ENCODE measurements around the gene HOXC11. TPM values are rescaled to one million over a fixed set of nuclear protein-coding genes. Genes with fewer than 3 reads are reported as not detected.

The HOXC11 gene
- total RNA-seq, 1 donor from 2014 or later: not detected

DNA sequence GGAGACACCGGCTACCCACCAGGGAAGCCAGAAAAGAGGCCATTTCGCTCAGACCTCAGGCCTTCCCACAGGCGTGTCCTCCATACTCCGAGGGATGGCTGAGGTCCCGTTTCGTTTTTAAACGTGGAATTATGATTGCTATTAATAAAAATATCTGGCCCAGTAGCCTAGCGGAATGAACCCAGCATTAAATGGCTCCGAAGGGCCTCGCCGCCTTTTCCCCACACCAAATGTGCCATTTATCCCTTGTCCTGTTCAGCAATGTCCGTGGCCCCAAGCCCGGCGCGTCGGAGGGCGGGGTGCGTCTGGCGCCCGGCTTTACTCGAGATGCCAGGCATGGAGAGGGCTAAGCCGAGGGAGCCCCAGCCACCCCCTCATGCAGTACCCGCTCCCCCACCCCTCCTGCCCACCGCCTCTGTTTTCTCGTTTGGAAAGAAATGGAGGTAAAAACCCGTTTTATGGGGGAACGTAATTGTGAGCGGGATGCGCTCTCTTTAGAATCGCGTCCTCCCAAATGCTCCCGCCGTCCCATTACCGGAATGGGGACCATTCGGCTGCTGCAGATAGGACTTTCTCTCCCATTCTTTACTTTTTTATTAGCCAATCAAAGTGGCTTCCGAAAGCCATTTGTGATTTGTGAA is 41.6 kb downstream of the HOXC11 start:
- DNase-seq (ENCODE audit: low spot score): no peak
- Mint-ChIP-seq H3K4me1 (ENCODE audit: low read depth) (peaks cover 31% of the 10 kb centered on the region), H3K27ac (no peak overlapping the region), H3K9me3 (no peaks in the 10 kb centered on the region), H3K36me3 (ENCODE audit: low read depth) (no peaks in the 10 kb centered on the region), H3K27me3 (ENCODE audit: insufficient read depth) (peaks cover 69% of the 10 kb centered on the region), H3K4me3 (no peak overlapping the region)
- intact Hi-C loops (cut with micrococcal nuclease): no loop called here

DNA sequence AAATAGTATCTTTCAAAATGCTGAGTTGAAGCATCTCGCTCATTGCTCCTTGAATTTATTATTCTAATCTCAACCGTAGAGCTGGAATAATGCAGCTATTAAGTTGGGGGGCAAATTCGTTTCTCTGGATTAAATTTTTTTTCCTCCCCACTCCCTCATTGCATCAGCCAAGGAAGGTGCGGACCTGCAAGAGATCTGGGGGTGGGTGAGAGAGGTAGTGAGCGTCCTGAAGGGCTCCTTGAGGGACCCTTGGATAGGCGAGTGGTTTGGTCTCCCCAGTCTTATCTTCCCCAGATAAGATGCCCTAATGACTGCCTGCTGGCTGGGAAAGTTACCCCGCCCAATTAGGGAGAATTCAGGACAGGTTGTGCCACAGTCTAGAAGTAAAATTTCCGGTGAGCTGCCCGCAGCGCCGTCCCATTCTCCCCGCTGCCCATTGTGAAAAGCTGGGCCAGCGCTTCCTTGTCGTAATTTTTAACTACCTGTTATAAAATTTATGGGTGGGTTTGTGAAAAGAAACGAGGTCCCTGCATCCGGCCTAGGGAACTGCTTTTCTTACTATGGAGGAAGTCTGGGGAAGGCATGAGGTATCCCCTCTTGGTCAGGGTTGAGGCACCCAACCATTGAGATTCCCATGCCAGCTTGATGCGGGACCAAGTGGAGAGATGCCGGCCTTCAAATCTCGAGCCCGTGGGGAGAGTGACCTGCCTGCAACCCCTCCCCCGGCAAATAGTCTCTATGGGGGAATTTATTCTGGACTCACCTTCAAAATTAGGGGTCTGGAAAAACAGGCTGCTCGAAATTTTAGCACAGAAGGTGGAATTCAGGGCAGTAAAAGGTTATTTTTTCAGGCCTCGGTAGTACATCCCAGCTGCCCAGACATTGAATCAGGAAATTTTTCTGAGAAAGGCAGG is 42.3 kb downstream of the HOXC11 start:
- Mint-ChIP-seq H3K9me3 (no peaks in the 10 kb centered on the region), H3K27ac (peak overlapping the region; percentile 58), H3K27me3 (ENCODE audit: insufficient read depth) (peaks cover 70% of the 10 kb centered on the region), H3K4me1 (ENCODE audit: low read depth) (peaks cover 25% of the 10 kb centered on the region), H3K4me3 (no peak overlapping the region), H3K36me3 (ENCODE audit: low read depth) (no peaks in the 10 kb centered on the region)
- intact Hi-C loops (cut with micrococcal nuclease): no loop called here
- no peak for DNase-seq (ENCODE audit: low spot score)

DNA sequence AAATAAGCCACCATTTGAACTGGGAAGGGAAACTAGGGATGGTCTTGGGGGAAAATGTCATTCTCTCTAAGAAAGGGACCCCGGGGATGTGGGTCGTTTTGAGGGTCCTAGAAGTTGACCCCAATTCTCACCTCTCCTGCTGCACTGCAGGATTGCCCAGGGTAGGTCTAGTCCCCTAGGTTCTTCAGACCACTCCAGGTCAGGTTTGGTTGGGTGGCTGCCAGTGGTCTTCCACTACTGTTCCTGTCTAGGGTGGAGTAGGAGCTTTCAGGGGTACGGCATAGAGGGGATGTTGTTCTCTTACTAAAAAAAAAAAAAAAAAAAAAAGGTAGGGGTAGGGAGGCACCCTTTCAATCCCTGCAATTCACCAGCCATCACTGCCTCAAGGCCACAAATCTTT is 43.1 kb downstream of the HOXC11 start:
- H3K27ac Mint-ChIP-seq: no peak overlapping the region

DNA sequence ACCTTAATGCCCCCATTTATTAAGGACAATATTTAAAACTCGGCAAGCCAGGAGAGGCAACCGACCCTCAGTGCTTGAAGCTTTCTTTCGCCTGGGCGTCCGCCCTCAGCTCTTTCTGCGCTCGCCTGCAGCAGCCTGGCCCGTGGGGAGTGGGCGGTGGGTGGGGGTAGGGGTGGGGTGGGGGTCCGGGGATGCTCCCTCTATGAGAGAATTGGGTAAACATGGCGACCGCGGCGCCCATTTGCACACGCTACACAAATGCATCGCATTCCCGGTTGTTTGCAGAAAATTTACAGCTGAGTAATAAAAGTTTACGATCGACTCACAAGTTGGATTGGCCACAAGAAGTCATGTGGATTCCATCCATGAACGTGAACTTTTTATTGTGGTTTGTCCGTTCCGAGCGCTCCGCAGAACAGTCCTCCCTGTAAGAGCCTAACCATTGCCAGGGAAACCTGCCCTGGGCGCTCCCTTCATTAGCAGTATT is 43.6 kb downstream of the HOXC11 start:
- intact Hi-C loops (cut with micrococcal nuclease): no loop called here
- peaks cover 20% of the 10 kb centered on the region for H3K4me1 Mint-ChIP-seq (ENCODE audit: low read depth)
- no peaks in the 10 kb centered on the region for H3K9me3 Mint-ChIP-seq
- H3K27me3 Mint-ChIP-seq (ENCODE audit: insufficient read depth): peaks cover 71% of the 10 kb centered on the region
- H3K27ac Mint-ChIP-seq: no peak overlapping the region
- no peak for DNase-seq (ENCODE audit: low spot score)
- H3K36me3 Mint-ChIP-seq (ENCODE audit: low read depth): no peaks in the 10 kb centered on the region
- H3K4me3 Mint-ChIP-seq: no peak overlapping the region

More for the DNA sequence above, 43.1 kb downstream of the HOXC11 start:
- no peak overlapping the region for H3K4me3 Mint-ChIP-seq
- intact Hi-C loops (cut with micrococcal nuclease): no loop called here
- peaks cover 21% of the 10 kb centered on the region for H3K4me1 Mint-ChIP-seq (ENCODE audit: low read depth)
- peaks cover 71% of the 10 kb centered on the region for H3K27me3 Mint-ChIP-seq (ENCODE audit: insufficient read depth)
- no peak for DNase-seq (ENCODE audit: low spot score)
- no peaks in the 10 kb centered on the region for H3K9me3 Mint-ChIP-seq
- no peaks in the 10 kb centered on the region for H3K36me3 Mint-ChIP-seq (ENCODE audit: low read depth)

DNA sequence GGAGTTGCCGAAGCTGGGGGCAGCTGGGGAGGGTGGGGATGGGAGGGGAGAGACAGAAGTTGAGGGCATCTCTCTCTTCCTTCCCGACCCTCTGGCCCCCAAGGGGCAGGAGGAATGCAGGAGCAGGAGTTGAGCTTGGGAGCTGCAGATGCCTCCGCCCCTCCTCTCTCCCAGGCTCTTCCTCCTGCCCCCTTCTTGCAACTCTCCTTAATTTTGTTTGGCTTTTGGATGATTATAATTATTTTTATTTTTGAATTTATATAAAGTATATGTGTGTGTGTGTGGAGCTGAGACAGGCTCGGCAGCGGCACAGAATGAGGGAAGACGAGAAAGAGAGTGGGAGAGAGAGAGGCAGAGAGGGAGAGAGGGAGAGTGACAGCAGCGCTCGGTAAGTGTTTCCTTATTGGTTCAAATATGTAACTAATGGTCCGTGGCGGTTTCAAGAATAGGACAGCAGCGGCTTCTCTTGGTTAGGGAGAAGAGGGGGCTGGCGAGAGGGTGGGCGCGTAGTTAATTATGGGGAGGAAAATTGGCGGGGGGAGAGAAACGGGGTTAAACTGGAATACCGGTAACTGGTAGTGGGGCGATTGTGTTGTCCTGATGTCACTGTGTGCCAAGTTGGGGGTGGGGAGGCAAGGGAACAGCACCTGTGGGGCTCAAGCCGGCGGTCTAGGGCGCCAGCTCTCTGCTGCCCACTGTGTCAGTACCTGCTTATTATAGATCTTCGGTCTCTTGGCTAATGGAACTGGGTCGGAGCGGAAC is 44.3 kb downstream of the HOXC11 start:
- peaks cover 71% of the 10 kb centered on the region for H3K27me3 Mint-ChIP-seq (ENCODE audit: insufficient read depth)
- no peaks in the 10 kb centered on the region for H3K36me3 Mint-ChIP-seq (ENCODE audit: low read depth)
- H3K4me3 Mint-ChIP-seq: peak overlapping the region; percentile 82
- intact Hi-C loops (cut with micrococcal nuclease): loop anchor here (1.0 kb wide), 2 partner anchors 9 to 11 kb away; no protein-coding TSS in a partner anchor
- H3K9me3 Mint-ChIP-seq: no peaks in the 10 kb centered on the region
- peaks cover 21% of the 10 kb centered on the region for H3K4me1 Mint-ChIP-seq (ENCODE audit: low read depth)
- DNase-seq (ENCODE audit: low spot score): no peak
- peak overlapping the region; percentile 67 for H3K27ac Mint-ChIP-seq

DNA sequence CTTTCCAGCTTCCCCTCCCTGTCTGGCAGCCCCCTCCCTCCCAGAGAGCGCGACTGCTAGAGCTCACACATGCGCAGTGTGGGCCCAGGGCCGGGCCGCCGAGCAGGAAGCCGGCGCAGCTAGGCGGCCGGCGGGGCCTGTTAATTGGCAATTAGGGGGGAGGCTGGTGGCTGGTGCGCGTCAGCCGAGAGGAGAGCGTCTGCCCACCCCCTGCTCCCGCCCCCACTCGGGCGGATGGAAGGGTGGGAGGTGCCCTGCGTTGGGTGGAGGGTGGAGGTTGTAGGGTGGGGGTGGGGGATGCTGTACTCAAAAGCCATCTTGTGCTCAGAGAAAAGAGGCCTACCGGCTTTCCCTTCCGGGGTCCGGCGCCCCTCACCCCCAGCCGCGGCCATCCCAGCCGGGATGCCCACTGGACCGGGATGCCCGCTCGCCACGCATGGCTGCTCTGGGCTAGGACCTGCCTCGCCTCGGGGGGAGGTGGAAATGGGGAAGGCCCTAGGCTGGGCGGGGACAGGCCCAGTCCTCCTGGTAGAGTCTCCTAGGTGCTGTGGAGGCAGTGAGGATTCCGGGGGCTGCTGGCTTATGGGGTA is 45.0 kb downstream of the HOXC11 start:
- peak overlapping the region; percentile 67 for H3K27ac Mint-ChIP-seq
- no peaks in the 10 kb centered on the region for H3K36me3 Mint-ChIP-seq (ENCODE audit: low read depth)

DNA sequence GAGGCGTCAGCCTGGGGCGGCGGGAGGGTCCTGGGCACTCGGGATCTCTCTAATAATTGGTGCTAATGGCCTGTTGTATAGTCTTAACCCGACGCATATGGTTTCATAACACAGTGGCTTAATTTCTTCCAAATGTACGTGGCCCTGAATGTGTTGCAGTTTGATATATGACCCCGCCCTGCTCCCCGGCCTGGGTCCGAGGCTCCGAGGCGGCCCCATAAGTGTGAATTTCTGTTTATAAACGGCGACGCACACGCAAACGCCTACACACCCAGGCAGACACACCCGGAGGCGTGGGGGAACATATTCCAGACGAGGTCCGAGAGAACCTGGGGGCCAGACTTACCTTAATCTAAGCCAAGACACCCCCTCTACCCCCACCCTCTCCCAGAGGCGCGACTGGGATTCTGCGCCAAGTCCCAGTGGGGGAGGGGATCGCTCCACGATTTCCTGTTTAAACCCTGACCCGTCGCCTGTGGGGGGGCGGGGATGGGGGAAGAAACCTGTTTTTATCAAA is 45.6 kb downstream of the HOXC11 start:
- no peak for DNase-seq (ENCODE audit: low spot score)
- Mint-ChIP-seq H3K36me3 (ENCODE audit: low read depth) (no peaks in the 10 kb centered on the region), H3K4me1 (ENCODE audit: low read depth) (peaks cover 21% of the 10 kb centered on the region), H3K27me3 (ENCODE audit: insufficient read depth) (peaks cover 71% of the 10 kb centered on the region), H3K4me3 (peak overlapping the region; percentile 82), H3K27ac (no peak overlapping the region), H3K9me3 (no peaks in the 10 kb centered on the region)
- intact Hi-C loops (cut with micrococcal nuclease): loop anchor here (2.0 kb wide), 1 partner anchor 14 kb away; the partner anchor contains the start of gene HOXC5

More for the DNA sequence above, 45.0 kb downstream of the HOXC11 start:
- Mint-ChIP-seq H3K27me3 (ENCODE audit: insufficient read depth) (peaks cover 71% of the 10 kb centered on the region), H3K4me1 (ENCODE audit: low read depth) (peaks cover 21% of the 10 kb centered on the region), H3K4me3 (peak overlapping the region; percentile 82), H3K9me3 (no peaks in the 10 kb centered on the region)
- intact Hi-C loops (cut with micrococcal nuclease): loop anchor here (1.0 to 2.0 kb wide), 3 partner anchors 8 to 15 kb away; partner anchors contain the start of gene HOXC5
- DNase-seq (ENCODE audit: low spot score): peak; percentile 62

DNA sequence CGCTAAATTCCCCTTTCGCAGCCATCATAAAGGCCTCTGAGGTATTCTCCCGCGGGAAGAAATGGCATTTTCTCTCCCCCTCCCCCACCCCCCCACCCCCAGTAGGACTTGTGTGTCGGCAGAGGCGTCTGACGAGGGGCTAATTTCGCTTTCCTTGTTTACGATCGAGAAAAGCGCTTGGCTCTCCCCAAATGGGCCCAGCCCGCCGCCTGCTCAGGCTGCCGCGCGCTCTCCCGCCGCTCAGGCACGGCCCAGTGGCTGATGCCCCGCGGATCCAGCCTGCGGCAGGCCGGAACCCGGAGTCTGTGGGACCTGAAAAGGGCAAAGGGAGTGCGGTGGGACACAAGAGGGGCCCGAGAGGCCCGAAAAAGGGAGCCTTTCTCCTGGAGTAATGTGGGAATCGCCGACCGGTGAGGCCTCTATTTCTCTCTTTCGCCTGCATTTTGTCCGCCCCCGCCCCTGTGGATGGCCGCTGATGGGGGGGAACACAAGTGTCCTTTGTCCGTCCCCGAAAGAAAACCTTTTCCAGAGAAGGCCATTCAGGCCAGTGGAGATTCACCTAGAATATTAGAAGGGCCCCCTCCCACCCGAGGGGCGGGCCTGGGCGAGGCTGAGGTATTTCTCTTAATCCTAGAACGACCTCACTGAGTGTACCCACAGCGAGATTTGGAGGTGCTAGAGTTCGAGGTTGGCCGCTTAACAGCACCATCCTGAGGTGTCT is 46.3 kb downstream of the HOXC11 start:
- no peak for DNase-seq (ENCODE audit: low spot score)
- Mint-ChIP-seq H3K9me3 (no peaks in the 10 kb centered on the region), H3K27me3 (ENCODE audit: insufficient read depth) (peaks cover 71% of the 10 kb centered on the region), H3K4me3 (no peak overlapping the region), H3K36me3 (ENCODE audit: low read depth) (no peaks in the 10 kb centered on the region), H3K4me1 (ENCODE audit: low read depth) (peaks cover 21% of the 10 kb centered on the region), H3K27ac (no peak overlapping the region)
- intact Hi-C loops (cut with micrococcal nuclease): loop anchor here (2.0 kb wide), 1 partner anchor 14 kb away; the partner anchor contains the start of gene HOXC5

DNA sequence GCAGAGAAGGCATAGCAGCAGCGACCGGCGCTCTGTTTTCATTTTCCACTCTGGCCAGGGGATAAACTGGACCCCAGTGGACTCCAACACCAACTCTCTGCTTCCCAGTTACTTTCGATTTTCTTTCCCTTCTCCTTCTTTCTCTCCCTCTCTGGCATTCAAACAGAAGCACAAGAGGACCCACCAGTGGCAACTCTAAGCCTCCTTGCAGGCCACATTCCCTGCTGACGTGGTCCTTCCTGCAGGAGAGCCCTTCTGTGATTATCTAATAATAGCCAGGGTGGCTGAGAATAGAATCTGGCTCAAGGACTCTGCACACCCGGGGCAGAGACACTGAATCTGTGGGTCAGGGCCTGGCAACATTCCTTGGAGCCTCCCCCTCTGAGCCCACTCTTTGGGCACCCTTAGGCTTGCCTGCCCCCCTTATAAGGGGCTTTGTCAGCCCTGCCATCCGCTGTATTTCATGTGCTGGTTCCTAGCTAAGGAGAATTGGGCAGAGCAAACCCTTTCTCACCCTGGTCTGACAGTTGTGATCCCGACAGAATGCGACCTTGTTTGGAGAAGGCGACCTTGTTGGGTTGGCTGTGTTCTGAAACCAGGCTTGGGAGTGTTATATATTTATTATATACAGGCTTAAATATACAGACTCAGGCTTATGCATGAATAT is 47.1 kb downstream of the HOXC11 start:
- DNase-seq (ENCODE audit: low spot score): no peak
- no peaks in the 10 kb centered on the region for H3K9me3 Mint-ChIP-seq
- peaks cover 70% of the 10 kb centered on the region for H3K27me3 Mint-ChIP-seq (ENCODE audit: insufficient read depth)
- H3K4me1 Mint-ChIP-seq (ENCODE audit: low read depth): peaks cover 16% of the 10 kb centered on the region
- H3K4me3 Mint-ChIP-seq: peak overlapping the region; percentile 43
- H3K27ac Mint-ChIP-seq: peak overlapping the region; percentile 55
- intact Hi-C loops (cut with micrococcal nuclease): loop anchor here (2.0 kb wide), 1 partner anchor 13 kb away; the partner anchor contains the start of gene HOXC5
- no peaks in the 10 kb centered on the region for H3K36me3 Mint-ChIP-seq (ENCODE audit: low read depth)

DNA sequence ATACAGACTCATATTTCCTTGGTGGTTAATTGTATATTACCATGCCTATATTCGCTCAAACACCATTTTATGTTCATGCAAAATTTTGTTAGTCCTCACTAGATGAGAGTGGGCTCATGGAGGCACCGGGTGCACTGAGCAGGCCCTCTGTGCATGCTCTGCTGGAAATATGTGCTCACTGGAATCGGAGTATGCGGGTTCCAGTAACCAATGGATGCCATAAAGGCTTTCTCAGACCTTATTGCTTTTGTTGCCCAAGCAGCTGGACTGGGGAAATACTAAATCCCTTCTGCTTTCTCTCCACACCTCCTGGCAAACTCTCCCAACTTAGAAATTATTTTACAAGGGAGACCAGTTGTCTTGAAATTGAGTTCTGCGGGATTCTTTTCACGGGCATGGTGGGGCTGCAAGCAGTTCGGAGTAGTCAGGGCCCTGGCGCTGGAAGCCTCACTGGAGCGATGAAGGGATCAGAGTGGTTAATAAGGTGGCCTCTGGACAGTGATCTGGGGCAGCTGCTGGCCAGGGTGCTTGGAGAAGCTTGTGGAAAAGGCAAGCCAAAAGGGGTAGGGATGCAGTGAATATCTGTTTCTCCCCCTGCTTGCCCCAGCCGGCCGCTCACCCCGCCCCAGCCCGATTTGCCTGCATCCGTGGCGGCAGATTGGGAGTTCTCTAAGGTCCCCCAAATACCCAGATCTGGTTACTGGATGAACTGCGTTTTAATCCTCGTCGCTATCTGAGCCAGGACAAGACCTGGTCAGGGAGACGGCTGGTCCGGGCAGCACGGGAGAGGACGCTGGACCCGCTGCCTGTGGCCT is 47.9 kb downstream of the HOXC11 start:
- H3K27ac Mint-ChIP-seq: no peak overlapping the region

More for the DNA sequence above, 47.9 kb downstream of the HOXC11 start:
- no peak overlapping the region for H3K4me3 Mint-ChIP-seq
- H3K27me3 Mint-ChIP-seq (ENCODE audit: insufficient read depth): peaks cover 70% of the 10 kb centered on the region
- H3K4me1 Mint-ChIP-seq (ENCODE audit: low read depth): peaks cover 15% of the 10 kb centered on the region
- intact Hi-C loops (cut with micrococcal nuclease): no loop called here
- H3K36me3 Mint-ChIP-seq (ENCODE audit: low read depth): no peaks in the 10 kb centered on the region
- no peak for DNase-seq (ENCODE audit: low spot score)
- no peaks in the 10 kb centered on the region for H3K9me3 Mint-ChIP-seq

Measured in activated T-helper 1 cell treated with anti-CD3 and anti-CD28 coated beads, Interleukin-12 subunit alpha, Interleukin-12 subunit beta, Interleukin-2, Interleukin-4 antibody, amounts not matched to agents 30 ng/mL and 10 ng/mL and 1 ng/mL, durations not matched to agents 14 hours and 24 hours and 36 hours (primary cell).